Esophagus muscularis mucosa (tissue), 3 donors: ENCODE results near the gene DLEU7.

Experiments used
- POLR2A ChIP-seq: fragments of 450-650 bp; IDR thresholded peaks from one replicate; pipeline ENCODE4 v1.6.1; 2017; ENCODE audit warnings: antibody characterized with exemption, moderate library complexity, mild to moderate bottlenecking, low read depth
- POLR2AphosphoS5 ChIP-seq, 2 donors: sonication (generic); formaldehyde crosslinking; IDR thresholded peaks; one replicate each; pipeline ENCODE4 v1.6.1; 2017; ENCODE audit warnings: antibody characterized with exemption in 2 of 2
- TF ChIP-seq, protein P1 (sequence below), 3 experiments: fragments of 200-600 bp in 2 of 3; fragments of 450-650 bp in 1 of 3; sonication (generic) in 2 of 3; IDR thresholded peaks; one replicate each; pipeline ENCODE4 v1.5.1; 2017 to 2019; ENCODE audit warnings: antibody characterized with exemption in 3 of 3, mild to moderate bottlenecking in 2 of 3, moderate library complexity in 1 of 3

DNA sequence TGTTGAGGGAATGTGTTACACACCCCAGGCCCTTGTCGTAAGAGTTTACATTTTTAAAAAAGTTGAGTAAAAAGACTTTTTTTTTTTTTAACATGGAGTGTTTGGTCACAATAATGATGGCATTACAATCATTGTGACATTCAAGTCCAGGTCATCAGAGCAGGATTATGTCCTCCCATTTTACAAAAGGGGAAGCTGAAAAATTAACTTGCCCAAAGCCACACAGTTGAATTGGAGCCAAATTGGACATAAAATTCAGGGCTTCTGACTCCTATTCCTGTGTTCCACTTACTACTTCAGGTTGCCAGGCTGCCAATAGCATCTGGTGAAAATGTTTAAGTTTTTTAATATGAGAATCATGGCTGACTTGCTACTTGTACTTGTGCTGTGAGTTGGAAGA lies 49.3 kb downstream of the DLEU7 start:
- no peak for TF ChIP-seq POLR2AphosphoS5 (IDR thresholded peaks at IDR 0.05)
- TF ChIP-seq, protein P1, sequence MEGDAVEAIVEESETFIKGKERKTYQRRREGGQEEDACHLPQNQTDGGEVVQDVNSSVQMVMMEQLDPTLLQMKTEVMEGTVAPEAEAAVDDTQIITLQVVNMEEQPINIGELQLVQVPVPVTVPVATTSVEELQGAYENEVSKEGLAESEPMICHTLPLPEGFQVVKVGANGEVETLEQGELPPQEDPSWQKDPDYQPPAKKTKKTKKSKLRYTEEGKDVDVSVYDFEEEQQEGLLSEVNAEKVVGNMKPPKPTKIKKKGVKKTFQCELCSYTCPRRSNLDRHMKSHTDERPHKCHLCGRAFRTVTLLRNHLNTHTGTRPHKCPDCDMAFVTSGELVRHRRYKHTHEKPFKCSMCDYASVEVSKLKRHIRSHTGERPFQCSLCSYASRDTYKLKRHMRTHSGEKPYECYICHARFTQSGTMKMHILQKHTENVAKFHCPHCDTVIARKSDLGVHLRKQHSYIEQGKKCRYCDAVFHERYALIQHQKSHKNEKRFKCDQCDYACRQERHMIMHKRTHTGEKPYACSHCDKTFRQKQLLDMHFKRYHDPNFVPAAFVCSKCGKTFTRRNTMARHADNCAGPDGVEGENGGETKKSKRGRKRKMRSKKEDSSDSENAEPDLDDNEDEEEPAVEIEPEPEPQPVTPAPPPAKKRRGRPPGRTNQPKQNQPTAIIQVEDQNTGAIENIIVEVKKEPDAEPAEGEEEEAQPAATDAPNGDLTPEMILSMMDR (IDR thresholded peaks at IDR 0.05), result no peak
- no peak for TF ChIP-seq POLR2A
